Tibial nerve (tissue), 3 donors: ENCODE results near the gene CPN1.
"Not testable (repeated sequence)": the region's sequence is repeated elsewhere in the genome, so short reads cannot be mapped to it uniquely, and the experiment has no call there.

Experiments used
- POLR2A ChIP-seq, 2 donors: fragments of 450-650 bp; IDR thresholded peaks; one replicate each; pipeline ENCODE4 v1.6.1; 2017; ENCODE audit warnings: antibody characterized with exemption in 2 of 2, mild to moderate bottlenecking in 2 of 2, moderate library complexity in 2 of 2
- TF ChIP-seq, protein P1 (sequence below), 5 experiments: fragments of 200-600 bp in 3 of 5; fragments of 450-650 bp in 2 of 5; sonication (generic) in 3 of 5; IDR thresholded peaks; one replicate each; pipeline ENCODE4 v1.5.1; 2016 to 2019; ENCODE audit warnings: antibody characterized with exemption in 5 of 5, mild to moderate bottlenecking in 3 of 5, moderate library complexity in 2 of 5

DNA sequence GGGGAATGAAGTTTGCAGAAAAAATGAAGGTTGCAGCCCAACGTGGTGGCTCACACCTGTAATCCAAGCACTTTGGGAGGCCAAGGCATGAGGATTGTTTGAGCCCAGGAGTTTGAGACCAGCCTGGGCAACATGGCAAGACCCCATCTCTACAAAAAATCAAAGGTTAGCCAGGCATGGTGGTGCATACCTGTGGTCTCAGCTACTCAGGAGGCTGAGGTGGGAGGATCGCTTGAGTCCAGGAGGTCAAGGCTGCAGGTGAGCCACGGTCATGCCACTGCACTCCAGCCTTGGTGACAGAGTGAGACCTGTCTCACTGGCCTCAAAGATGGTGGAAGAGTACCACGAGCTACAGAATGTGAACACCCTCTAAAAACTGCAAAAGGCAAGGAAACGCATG is 5.0 kb upstream of the CPN1 start:
- TF ChIP-seq, protein P1, sequence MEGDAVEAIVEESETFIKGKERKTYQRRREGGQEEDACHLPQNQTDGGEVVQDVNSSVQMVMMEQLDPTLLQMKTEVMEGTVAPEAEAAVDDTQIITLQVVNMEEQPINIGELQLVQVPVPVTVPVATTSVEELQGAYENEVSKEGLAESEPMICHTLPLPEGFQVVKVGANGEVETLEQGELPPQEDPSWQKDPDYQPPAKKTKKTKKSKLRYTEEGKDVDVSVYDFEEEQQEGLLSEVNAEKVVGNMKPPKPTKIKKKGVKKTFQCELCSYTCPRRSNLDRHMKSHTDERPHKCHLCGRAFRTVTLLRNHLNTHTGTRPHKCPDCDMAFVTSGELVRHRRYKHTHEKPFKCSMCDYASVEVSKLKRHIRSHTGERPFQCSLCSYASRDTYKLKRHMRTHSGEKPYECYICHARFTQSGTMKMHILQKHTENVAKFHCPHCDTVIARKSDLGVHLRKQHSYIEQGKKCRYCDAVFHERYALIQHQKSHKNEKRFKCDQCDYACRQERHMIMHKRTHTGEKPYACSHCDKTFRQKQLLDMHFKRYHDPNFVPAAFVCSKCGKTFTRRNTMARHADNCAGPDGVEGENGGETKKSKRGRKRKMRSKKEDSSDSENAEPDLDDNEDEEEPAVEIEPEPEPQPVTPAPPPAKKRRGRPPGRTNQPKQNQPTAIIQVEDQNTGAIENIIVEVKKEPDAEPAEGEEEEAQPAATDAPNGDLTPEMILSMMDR (IDR thresholded peaks at IDR 0.05): not testable (repeated sequence)
- not testable (repeated sequence) for TF ChIP-seq POLR2A (IDR thresholded peaks at IDR 0.05)
